NCI-H2196 (cell line): ENCODE measurements around the gene ADCYAP1.

ENCODE experiments used
- DNase-seq: peaks from one replicate; lab custom pipeline; 2025; ENCODE audit not compliant: unreplicated experiment; lab: John Stamatoyannopoulos, UW

Gene ADCYAP1

GRCh38 chr18:908758-909724 lies 4.4 kb downstream of the ADCYAP1 start:
- peak; percentile 72 for DNase-seq

DNA sequence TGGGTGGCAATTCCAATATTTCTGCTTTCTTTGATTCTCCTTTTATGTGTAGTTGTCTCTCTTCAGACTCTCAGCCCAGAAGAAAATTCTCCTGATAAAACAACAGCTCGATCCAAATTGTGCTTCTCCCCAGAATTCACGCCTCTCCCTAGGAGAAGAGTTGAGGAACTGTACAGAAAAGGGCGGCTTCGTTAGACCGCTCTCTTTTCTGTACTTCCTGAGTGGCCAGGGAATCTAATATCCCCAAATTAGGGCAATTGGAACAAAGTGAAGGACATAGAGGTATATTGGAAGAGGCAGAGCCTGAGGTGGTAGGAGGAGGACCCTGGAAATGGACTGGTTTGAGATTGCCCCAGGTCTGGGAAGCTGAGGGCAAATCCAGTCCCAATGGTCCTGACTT lies 5.6 kb downstream of the ADCYAP1 start:
- DNase-seq: no peak

DNA sequence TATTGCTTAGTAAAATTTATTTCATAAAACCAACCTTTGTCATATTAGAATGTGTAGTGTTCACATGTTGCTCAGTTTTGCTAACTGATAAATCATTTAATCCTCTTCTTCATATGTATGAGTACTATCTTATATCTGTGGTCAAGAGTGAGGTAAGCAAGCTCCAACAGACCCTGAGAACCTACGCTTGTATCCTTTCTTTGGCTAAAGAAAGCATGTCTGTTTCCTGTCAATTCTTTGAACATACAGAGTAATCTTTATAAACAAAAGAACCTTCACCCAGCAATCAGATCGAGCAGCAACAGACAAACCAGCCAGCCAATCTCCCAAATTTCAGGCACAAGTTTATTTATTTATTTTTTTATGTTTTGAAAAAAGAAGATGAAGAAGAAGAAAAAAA lies 6.4 kb downstream of the ADCYAP1 start:
- no peak for DNase-seq

- no peak for DNase-seq
These were observed 6.8 kb downstream of the ADCYAP1 start for GRCh38 chr18:911486-911885.

DNA sequence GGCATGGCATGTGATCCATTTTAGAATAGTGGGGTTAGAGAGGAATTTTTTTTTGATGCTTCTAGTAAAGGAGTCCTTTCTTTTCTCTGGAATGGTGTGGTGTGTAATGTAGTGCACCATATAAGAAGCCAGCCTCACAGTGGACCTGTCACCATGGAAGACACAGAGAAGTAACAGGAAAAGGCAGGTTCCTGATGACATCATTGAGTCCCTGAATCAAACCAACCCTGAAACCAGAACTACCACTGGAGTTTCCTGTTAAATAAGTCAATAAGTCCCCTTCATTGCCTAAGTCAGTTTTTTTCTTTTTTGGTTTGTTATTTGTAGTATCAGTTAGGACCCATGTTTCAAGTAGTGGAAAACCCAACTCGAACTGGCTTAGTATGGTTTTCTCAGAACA lies 11.9 kb downstream of the ADCYAP1 start:
- DNase-seq: no peak

GRCh38 chr18:919078-919477 lies 14.4 kb downstream of the ADCYAP1 start:
- no peak for DNase-seq

DNA sequence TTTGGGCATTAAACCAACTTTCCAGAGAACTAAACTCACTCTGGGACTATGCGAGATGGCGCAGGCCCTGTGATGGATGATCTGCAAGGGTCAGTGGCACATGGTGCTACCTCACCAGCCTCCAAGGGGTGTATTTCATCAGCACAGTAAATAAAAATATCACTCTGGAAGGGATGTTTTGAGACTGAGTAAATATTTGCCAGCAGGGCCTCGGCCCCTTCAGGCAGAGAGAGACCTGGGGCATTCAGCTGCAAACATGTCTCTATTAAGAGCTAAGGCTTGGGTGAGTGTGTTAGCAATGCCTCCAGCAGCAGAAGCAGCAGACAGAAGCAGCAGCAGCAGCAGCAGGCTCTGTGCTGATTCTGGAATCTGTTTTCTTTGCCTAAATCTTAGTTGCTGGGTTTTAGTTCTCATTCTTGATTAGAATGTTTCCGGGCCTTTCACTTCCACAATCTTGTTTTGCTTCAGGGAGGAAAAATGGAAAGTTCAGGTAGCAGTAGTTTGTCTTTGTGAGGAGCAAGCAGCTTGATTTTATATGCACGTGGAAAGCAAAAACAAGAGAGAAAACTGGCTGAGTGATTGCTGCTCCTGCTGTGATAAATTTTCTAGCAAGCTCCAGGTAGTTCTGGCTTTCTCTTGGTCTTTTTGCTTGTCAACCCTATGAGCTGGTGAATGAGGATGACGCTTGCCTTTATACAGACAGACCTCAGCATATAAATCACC lies 18.6 kb downstream of the ADCYAP1 start:
- peak; percentile 77 for DNase-seq

GRCh38 chr18:924987-925386 lies 20.3 kb downstream of the ADCYAP1 start:
- DNase-seq: peak; percentile 55

- no peak for DNase-seq
These were observed 22.3 kb downstream of the ADCYAP1 start for GRCh38 chr18:926946-927345.

- no peak for DNase-seq
These were observed 28.4 kb downstream of the ADCYAP1 start for GRCh38 chr18:933082-933481.

GRCh38 chr18:934518-935133 lies 30.0 kb downstream of the ADCYAP1 start:
- peak; percentile 86 for DNase-seq

GRCh38 chr18:936941-937340 lies 32.3 kb downstream of the ADCYAP1 start:
- DNase-seq: no peak

DNA sequence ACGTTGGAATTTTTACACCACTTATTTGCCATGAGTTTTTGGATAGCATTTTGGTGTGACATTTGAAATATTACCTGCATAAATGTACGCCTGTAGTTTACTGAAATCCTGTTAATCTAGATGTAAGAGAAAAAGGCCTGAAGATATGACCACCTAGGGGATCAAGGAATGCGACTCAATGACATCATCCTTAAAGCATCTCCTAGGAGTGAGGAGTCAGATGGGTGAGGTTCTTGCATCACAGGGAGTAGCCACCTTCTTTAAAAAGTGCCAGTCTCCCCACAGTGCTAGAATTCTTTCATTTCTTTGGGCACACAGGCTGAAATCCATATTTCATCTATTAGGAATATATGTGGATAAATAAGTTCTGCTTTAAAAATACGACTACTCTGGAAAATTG lies 34.5 kb downstream of the ADCYAP1 start:
- no peak for DNase-seq

GRCh38 chr18:939958-940357 lies 35.3 kb downstream of the ADCYAP1 start:
- DNase-seq: no peak

DNA sequence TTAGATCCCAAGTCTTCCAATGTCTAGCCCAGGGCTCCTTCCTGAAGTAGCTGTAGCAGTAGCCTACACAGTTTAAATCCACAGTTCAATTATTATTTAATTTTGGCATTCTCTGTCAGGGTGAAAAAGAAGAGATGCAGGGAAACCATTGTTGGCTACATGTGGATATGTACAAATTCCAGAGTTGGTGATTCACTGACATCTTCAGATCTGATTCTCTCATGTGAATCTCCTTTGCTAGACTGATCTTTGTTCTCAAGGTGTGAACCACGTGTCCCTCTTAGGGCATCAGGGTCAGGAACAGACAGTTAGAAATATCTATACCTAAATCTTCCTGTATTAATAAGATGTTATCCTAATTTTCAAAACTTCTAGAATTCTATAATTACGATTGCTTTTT lies 36.7 kb downstream of the ADCYAP1 start:
- DNase-seq: no peak

GRCh38 chr18:944440-944839 lies 39.8 kb downstream of the ADCYAP1 start:
- peak; percentile 82 for DNase-seq

DNA sequence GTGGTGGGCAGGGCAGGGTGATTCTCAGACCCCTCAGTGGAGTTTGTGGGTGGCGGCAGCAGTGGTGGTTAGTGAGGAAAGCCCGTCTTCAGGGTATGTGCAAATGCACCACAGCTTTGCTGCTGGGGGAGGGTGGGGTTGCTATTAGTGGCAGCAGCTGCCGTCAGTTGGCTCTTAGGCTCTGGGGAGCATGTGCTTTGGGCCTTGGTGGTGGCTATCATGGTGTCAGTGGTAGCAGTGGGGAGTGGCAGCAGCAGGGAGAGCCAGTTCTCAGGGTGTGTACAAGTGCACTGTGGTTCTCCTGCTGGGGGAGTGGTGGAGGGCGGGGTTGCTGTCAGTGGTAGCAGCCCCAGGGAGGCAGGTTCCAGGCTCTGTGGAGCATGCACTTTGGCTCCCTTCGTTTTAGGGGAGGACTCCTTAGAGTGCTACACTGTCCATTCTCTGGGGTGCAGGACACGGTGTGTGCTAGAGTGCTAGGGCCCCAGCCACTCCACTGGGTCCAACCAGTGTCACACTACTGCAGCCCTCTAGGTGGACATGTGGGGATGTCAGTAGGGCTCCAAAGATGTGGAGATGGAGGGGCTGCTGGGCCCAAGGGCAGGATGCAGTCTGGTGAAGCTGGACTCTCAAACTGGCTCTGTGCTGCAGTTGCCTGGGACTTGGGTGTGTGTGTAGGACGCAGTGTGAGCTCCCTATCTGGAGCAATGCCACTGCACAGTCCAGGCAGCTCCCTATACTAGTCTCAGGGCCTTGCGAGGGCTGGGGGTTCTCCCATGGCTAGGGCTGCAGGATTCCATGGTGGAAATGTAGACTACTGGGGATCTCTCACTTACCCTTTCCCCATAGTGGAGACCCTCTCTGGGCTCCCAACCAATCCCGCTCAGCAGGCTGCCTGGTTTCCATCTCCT lies 45.3 kb downstream of the ADCYAP1 start:
- DNase-seq: no peak

DNA sequence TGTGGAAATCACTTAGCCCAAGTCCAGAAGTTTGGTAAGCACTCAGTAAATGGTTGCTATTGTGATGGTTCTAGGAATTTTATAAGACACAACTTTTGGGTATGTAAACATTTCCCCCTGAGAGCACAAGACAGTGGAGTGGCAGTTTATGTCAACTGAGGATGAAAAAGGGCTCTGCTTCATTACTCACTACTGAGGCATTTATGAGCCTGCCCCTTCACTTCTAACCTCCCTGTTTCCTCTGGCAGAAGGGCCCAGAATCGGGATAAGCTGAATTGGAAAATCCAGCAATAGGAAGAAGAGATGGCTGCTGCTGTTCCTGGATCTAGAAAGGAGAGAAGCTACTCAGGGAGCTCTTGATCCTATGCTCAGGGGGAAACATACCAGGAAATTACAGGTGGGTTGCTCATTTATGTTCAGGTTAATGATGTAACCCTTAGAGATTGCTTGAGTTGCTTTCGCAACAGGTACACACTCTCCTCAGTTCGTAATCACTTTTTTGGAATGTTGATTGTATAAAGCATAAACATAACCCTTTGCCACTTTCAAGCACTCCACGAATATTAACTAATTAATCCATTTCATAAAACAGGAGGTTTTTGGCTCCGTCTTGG lies 46.3 kb downstream of the ADCYAP1 start:
- no peak for DNase-seq

DNA sequence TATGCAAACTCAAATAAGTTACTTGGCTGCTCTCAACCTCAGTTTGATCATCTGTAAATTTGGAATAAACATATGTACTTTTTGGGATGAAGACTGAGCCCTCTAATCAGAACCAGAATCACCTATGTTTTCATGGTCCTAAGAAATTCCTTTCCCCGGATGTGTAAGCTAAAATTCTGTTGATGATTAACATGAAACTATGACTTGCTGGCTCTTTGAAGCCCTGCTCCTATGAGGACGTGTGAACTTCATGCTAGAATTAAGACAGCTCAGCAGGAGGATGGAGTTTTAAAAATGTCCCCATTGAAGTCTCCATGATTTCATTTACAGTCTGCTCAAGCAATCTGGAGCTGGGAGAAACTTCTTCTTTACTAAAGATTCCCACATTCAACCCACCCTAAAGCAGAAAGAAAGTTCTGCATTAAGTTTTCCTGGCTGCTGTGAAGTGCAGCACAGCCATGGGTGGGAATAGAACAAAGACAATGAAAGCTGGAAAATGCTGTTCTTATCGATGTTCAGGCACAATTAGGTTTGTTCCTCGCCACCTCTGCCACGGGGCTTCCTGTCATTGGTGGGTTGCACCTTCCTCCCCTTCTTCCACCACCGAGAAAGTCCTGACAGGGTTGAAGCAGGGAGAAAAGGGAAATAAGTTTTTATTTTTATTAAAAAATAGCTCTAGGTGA lies 50.9 kb downstream of the ADCYAP1 start:
- DNase-seq: no peak

- DNase-seq: no peak
These were observed 53.2 kb downstream of the ADCYAP1 start for GRCh38 chr18:957829-958228.
